Suprapubic skin (tissue), 4 donors: ENCODE results near the gene PIGO. TPM values are rescaled to one million over a fixed set of nuclear protein-coding genes. Genes with fewer than 3 reads are reported as not detected.

Experiments
- DNase-seq, 2 donors: peaks; one replicate each; pipeline ENCODE4 v3.0.0-alpha.2; 2019; ENCODE audit warnings: low spot score in 2 of 2
- H3K27ac ChIP-seq: fragments of 200-600 bp; sonication (generic); one replicate; pipeline ENCODE4 v1.5.1; 2019
- H3K27me3 ChIP-seq: fragments of 200-600 bp; sonication (generic); one replicate; pipeline ENCODE4 v1.5.1; 2019
- H3K36me3 ChIP-seq: fragments of 200-600 bp; sonication (generic); one replicate; pipeline ENCODE4 v1.5.1; 2019
- H3K4me1 ChIP-seq: fragments of 200-600 bp; sonication (generic); one replicate; pipeline ENCODE4 v1.5.1; 2019
- H3K4me3 ChIP-seq: fragments of 200-600 bp; sonication (generic); one replicate; pipeline ENCODE4 v1.5.1; 2019; ENCODE audit warnings: mild to moderate bottlenecking
- H3K9me3 ChIP-seq: fragments of 200-600 bp; sonication (generic); one replicate; pipeline ENCODE4 v1.5.1; 2019
- EP300 ChIP-seq: sonication (generic); formaldehyde crosslinking; IDR thresholded peaks from one replicate; pipeline ENCODE4 v1.6.1; 2017; ENCODE audit warnings: antibody characterized with exemption
- POLR2A ChIP-seq, 2 donors: fragments of 450-650 bp; IDR thresholded peaks; one replicate each; pipeline ENCODE4 v1.6.1; 2017; ENCODE audit warnings: antibody characterized with exemption in 2 of 2, mild to moderate bottlenecking in 2 of 2, moderate library complexity in 2 of 2
- POLR2AphosphoS5 ChIP-seq, 3 donors: sonication (generic); formaldehyde crosslinking; IDR thresholded peaks; one replicate each; pipeline ENCODE4 v1.6.1; 2017; ENCODE audit warnings: antibody characterized with exemption in 3 of 3
- WGBS: methylation state at CpG from one replicate; pipeline ENCODE4 v1.1.5; 2018; 5-methylcytosine and 5-hydroxymethylcytosine counted together
- total RNA-seq, 4 donors: library from RNA; depleted of rRNA; stranded (reverse); fragments of >200 nt; gene quantifications; one replicate each; pipeline ENCODE4 v1.1.0, GENCODE V29; 2016
- TF ChIP-seq, protein P1 (sequence below), 2 donors: fragments of 200-600 bp in 1 of 2; fragments of 450-650 bp in 1 of 2; sonication (generic) in 1 of 2; IDR thresholded peaks; one replicate each; pipeline ENCODE4 v1.5.1; 2016 to 2019; ENCODE audit warnings: antibody characterized with exemption in 2 of 2, mild to moderate bottlenecking in 1 of 2, moderate library complexity in 1 of 2

Gene PIGO
- total RNA-seq, 4 donors from 2014 or later: 14.5 to 26.3 (median 23.1) TPM

- Histone ChIP-seq H3K27ac (peak overlapping the region; percentile 89), H3K4me3 (peak overlapping the region; percentile 49), H3K27me3 (no peaks in the 10 kb centered on the region), H3K36me3 (no peaks in the 10 kb centered on the region), H3K4me1 (peaks cover 67% of the 10 kb centered on the region), H3K9me3 (no peaks in the 10 kb centered on the region)
- TF ChIP-seq POLR2A (IDR thresholded peaks at IDR 0.05) (peak in 1 of 2 donors; percentile 12), EP300 (no peak)
- 4% methylated on average over 12 of the region's 12 CpGs for WGBS
- DNase-seq: peak; percentile 86 to 87
Observed at GRCh38 chr9:35114840-35115628, 18.6 kb upstream of the PIGO start.

DNA sequence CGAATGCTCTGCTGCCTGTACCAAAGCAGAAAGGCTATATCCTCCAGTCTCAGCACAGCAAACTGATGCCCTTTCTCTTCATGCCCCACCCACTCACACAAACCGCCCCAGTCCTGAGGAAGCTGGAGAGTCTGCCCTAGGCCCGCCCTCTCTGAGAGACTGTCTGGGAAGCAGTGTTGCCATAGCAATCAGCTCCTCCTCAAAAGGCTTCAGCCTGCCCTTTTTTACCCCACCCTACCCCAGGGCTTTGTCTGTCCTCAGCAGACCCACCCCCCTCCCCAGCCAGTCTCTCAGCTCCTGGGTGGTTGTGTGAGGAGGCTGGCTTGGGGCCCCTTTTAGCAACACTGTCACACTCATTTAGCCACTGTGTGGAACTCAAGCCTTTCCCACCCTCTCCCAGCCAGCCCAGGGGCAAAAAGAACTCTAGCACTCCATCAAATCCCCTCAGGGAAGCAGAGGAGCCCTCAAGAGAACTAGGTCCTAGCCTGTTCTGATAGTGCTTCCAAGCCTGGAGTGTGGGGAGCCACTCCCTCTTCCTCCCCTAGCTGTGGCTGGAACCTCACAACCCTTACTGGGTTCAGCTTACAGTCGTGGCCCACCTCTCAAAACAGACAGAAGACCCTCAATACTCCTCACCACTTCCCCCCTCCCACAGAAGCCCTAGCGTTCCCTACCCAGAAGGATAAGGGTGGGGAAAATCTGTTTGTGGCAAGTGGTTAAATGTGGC is 17.9 kb upstream of the PIGO start:
- TF ChIP-seq, protein P1, sequence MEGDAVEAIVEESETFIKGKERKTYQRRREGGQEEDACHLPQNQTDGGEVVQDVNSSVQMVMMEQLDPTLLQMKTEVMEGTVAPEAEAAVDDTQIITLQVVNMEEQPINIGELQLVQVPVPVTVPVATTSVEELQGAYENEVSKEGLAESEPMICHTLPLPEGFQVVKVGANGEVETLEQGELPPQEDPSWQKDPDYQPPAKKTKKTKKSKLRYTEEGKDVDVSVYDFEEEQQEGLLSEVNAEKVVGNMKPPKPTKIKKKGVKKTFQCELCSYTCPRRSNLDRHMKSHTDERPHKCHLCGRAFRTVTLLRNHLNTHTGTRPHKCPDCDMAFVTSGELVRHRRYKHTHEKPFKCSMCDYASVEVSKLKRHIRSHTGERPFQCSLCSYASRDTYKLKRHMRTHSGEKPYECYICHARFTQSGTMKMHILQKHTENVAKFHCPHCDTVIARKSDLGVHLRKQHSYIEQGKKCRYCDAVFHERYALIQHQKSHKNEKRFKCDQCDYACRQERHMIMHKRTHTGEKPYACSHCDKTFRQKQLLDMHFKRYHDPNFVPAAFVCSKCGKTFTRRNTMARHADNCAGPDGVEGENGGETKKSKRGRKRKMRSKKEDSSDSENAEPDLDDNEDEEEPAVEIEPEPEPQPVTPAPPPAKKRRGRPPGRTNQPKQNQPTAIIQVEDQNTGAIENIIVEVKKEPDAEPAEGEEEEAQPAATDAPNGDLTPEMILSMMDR (IDR thresholded peaks at IDR 0.05): no peak
- TF ChIP-seq POLR2AphosphoS5 (IDR thresholded peaks at IDR 0.05) (no peak), POLR2A (IDR thresholded peaks at IDR 0.05) (no peak), EP300 (no peak)
- Histone ChIP-seq H3K27ac (peak overlapping the region; percentile 89), H3K4me1 (peaks cover 74% of the 10 kb centered on the region), H3K36me3 (no peaks in the 10 kb centered on the region), H3K4me3 (peak overlapping the region; percentile 49), H3K27me3 (no peaks in the 10 kb centered on the region), H3K9me3 (no peaks in the 10 kb centered on the region)
- peak; percentile 93 to 95 for DNase-seq
- 0% methylated on average over 5 of the region's 5 CpGs for WGBS

DNA sequence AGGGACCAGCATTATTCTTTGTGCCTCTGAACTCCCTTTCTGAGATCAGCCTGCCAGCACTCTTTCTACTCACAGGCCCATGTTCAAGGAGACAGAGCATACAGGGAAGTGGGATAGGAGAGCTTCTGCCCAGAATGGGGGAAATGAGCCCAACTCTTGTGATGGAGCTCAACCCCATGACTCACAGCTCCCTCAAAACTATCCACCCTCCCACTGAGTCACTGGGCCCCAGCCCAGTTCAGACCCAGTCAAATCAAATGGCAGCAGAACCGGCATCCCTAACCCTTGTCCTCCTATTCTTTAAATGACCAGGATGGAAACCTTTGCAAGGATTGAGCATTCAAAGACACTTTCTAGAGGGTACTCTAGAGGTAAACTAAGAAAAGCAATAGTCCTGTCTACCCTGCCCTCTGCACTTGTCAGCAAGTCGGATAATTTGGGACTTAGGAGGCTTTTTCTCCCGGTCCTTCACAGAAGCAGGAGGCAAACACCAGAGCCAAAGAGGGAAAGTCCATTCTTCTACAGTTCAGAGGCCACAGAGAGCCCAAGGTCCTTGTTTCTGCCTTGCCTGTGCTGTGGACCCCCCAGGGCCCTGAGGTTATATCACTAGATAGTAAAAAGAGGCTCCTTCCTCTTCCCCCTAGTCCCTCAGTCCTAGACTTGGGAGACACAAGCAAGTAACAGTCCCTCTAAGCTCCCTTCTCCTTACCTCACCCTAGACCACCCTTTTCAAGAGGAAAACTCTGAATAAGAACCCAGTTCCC is 16.0 kb upstream of the PIGO start:
- peak overlapping the region; percentile 89 for H3K27ac ChIP-seq
- peaks cover 15% of the 10 kb centered on the region for H3K36me3 ChIP-seq
- peaks cover 76% of the 10 kb centered on the region for H3K4me1 ChIP-seq
- H3K4me3 ChIP-seq: peak overlapping the region; percentile 65
- H3K9me3 ChIP-seq: no peaks in the 10 kb centered on the region
- TF ChIP-seq, protein P1 (IDR thresholded peaks at IDR 0.05): no peak
- TF ChIP-seq POLR2A (IDR thresholded peaks at IDR 0.05) (no peak), POLR2AphosphoS5 (IDR thresholded peaks at IDR 0.05) (no peak), EP300 (no peak)
- no peak for DNase-seq
- H3K27me3 ChIP-seq: no peaks in the 10 kb centered on the region
- 55% methylated on average over 3 of the region's 3 CpGs for WGBS

GRCh38 chr9:35111001-35111933 is 14.9 kb upstream of the PIGO start:
- WGBS: 2% methylated on average over 32 of the region's 57 CpGs
- peak overlapping the region; percentile 65 for H3K4me3 ChIP-seq
- no peaks in the 10 kb centered on the region for H3K27me3 ChIP-seq
- H3K4me1 ChIP-seq: peaks cover 65% of the 10 kb centered on the region
- no peak for TF ChIP-seq EP300
- TF ChIP-seq POLR2AphosphoS5 (IDR thresholded peaks at IDR 0.05): no peak
- TF ChIP-seq POLR2A (IDR thresholded peaks at IDR 0.05): peak in 1 of 2 donors; percentile 53
- TF ChIP-seq, protein P1 (IDR thresholded peaks at IDR 0.05): no peak
- peak; percentile 99 for DNase-seq
- H3K36me3 ChIP-seq: peaks cover 25% of the 10 kb centered on the region
- H3K27ac ChIP-seq: peak overlapping the region; percentile 89
- H3K9me3 ChIP-seq: no peaks in the 10 kb centered on the region

- Histone ChIP-seq H3K27ac (peak overlapping the region; percentile 89), H3K27me3 (no peaks in the 10 kb centered on the region), H3K4me3 (peak overlapping the region; percentile 65), H3K4me1 (peaks cover 59% of the 10 kb centered on the region), H3K36me3 (peaks cover 34% of the 10 kb centered on the region), H3K9me3 (no peaks in the 10 kb centered on the region)
- peak in 1 of 2 donors; percentile 79 for DNase-seq
- no peak for TF ChIP-seq POLR2AphosphoS5 (IDR thresholded peaks at IDR 0.05)
- TF ChIP-seq, protein P1 (IDR thresholded peaks at IDR 0.05): no peak
- no peak for TF ChIP-seq EP300
- TF ChIP-seq POLR2A (IDR thresholded peaks at IDR 0.05): no peak
- WGBS: 19% methylated on average over 3 of the region's 3 CpGs
Observed at GRCh38 chr9:35110327-35110761, 14.0 kb upstream of the PIGO start.
